Measurements from ENCODE around the gene SOX13.
"Not testable (repeated sequence)": the region's sequence is repeated elsewhere in the genome, so short reads cannot be mapped to it uniquely, and the experiment has no call there.

SOX13 gene

GRCh38 chr1:204072931-204073836, at the start of gene SOX13:
Gene SOX13 (plus strand): TSS chr1:204073115. CDS start chr1:204112916, 39,801 bp downstream.
- no peak for DNase-seq

DNA sequence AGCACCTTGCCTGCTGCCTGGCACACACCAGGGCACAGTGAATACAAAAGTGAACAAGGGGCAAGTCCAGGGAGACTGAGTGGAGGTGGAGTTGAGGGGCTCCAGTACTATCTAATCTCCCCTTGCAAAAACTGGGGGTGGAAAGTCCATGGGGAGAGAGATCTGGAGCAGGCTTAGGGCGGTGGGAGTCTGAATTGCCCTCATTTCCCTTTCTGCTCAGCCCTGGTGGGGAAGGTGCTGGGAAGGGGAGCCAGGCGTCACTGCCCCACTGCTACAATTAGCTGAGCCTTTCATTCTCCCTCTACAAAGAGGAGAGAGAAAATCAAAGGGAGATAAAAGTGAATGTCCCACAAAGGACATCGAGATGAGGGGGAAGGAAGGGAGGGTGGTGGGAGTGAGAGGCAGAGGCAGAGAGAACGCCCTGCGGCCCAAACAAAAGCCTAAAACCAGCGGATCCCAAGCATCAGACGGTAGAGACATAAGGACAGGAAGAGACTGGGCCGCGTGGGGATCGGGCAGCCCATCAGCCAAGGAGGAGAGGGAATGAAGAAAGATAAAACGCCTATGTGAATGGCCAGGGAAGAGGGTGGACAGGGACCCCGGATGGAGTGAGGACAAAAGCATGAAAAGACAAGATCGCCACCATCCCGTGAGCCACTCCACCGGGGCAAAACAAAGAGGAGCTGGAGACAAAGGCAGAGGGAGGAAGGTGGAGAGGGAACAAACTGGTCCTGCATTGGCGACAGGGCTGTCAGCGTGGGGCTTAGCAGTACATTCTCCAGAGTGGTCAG, 46.8 kb upstream of the SOX13 start:
- DNase-seq, result no peak

DNA sequence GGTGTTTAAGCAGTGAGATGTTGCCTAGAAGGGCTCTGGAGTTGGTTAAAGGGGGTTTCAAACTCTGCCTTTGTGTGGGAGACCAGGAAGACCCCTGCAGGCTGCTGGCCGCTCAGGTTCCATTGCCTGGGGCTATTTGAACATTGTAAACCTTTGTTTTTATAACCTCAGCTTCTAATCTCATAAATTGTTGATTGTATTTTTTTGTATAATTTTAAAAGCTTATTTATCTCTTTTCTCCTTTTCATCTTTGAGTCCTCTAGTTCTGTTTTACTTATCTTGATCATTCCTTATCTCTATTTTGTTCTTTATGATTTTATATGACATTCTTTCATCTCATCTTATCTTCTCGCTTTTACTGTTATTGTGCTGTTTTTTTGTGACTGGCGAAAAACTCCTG, 45.5 kb upstream of the SOX13 start:
- DNase-seq, result no peak

- DNase-seq, result no peak
Measured at GRCh38 chr1:204029016-204029415, 43.9 kb upstream of the SOX13 start.

GRCh38 chr1:204031098-204031710, 41.7 kb upstream of the SOX13 start:
- DNase-seq, result no peak

GRCh38 chr1:204032642-204033235, 40.2 kb upstream of the SOX13 start:
- DNase-seq, result no peak

DNA sequence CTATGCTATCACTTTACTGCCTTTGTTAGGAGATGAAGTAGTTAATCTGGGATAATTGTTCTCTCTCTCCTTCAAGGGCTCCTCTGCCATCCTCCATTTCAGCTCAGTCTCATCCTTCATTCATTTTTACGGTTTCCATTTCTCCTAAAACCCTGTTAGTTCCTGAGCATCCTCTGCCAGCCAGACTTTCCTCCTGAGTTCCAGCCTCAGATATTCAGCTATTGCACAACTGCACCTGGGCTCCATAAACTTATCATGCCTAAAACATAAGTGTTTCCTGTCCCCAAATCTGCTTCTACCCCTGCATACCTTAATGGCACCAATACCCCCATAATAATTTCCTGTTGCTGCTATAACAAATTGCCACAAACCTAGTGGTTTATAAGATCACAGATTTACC, 39.6 kb upstream of the SOX13 start:
- no peak for DNase-seq

DNA sequence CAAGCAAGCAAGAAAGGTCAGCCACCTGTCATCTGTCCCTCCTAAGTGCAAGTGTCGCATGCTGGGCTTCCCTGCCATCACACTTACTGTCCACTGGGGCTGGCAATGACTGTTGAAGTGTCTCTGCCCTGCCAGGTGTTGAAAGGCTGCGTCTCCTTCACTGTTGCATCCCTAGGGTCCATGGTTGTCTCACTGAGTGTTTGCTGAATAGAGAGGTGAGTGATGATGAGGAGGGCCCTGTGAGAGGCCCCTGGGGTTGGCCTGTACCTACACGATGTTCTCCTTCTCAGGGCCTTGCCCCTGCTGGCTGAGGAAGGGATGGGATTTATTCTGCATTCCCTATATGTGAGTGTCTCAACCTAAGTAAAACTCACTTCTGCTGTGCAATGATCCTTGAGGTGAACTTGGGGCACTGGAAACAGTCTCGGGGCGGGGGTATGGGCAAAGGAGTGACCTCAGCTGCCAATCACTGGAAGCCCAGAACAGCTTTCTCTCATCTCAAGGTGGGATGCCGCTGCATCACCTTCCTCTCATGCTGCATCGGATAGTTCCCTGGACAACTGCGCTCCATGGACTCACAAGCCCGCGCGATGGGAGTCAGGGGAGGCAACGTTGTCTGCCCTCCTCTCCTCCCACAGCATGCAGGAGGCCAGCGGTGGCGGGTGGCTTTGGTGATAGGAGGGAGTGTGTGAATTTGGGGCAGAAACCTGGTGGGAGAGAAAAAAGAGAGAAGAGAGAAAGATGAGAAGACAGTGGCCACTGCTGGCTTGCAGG, 35.8 kb upstream of the SOX13 start:
- DNase-seq, result no peak

DNA sequence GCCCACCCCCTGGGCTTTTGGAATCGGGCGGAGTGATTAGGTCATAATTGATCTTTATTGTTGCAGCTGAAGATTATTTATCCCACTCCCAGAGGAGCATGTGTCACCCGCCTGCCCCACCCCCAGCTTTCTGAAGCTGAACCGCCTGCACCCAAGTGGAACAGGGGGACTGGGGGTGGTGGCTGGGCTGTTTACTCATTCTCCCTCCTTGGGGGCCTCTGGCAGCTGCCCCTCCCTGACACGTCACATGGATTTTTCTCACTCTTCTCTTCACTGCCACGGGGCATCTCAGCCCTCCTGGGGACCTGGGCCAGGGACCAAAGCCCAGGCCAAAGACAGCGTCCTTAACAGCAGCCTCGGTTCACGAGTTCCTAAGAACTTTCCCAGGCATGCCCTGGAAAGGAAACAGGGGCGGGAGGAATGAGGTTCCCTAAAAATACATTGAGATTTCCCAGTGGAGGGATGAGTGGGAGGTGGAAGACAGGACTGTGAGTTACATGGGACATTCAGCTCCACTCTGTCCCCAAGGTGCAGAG, 31.6 kb upstream of the SOX13 start:
- DNase-seq, result no peak

DNA sequence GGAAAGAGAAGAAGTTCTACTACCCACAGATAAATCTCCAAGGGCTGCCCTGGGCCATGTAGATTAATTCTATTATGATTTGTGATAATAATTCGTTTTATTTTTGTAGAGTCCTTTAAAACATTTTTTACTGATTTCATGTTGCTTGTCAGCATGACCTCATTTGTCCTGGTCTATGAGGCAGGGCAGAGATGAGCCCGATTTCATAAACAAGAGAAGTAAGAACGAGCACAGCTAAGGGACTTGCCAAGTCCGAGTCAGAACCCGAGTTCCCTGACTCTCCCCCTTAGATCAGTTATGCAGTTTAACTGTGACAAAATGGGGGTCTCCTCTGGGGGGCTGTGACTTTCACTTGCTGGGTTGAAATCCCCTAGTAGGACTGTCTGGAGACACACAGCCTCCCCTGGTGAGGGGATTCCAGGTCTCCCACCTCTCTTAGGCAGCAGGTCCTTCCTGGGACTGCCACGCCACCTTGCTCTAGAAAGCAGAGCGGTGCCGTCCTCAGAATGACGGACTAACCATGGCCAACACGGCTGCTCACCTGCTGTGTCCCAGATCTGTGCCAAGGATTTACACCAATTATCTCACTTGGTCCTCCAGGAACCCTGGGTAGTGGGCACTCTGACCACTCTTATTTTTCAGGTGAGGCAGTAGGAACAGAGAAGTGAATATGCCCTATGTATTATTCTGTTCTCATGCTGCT, 31.0 kb upstream of the SOX13 start:
- DNase-seq, result no peak

DNA sequence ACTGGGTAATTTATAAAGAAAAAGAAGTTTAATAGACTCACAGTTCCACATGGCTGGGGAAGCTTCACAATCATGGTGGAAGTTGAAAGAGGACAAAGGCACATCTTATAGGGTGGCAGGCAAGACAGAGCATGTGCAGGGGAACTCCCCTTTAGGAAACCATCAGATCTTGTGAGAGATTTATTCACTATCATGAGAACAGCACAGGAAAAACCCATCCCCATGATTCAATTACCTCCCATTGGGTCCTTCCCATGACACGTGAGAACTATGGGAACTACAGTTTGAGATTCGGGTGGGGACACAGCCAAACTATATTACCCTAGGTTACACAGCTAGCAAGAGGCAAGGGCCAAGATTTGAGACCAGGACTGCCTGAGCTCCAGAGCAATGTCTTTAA, 30.4 kb upstream of the SOX13 start:
- no peak for DNase-seq

GRCh38 chr1:204043680-204044079, 29.2 kb upstream of the SOX13 start:
- DNase-seq, result no peak

DNA sequence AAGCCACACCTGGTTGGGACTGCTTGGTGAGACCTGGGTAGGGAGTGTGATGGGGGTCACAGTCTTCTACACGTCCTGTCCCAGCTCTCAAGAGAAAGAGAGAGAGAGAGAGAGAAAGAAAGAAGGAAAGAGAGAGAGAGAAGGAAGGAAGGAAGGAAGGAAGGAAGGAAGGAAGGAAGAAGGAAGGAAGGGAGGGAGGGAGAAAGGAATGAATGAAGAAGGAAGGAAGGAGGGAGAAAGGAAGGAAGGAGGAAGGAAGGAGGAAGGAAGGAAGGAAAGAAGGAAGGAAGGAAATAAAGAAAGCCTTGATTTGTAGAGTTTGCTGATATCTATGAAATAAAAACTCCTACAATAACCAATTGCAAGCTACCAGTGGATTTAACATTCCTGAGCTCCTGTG, 28.5 kb upstream of the SOX13 start:
- DNase-seq, result no peak

DNA sequence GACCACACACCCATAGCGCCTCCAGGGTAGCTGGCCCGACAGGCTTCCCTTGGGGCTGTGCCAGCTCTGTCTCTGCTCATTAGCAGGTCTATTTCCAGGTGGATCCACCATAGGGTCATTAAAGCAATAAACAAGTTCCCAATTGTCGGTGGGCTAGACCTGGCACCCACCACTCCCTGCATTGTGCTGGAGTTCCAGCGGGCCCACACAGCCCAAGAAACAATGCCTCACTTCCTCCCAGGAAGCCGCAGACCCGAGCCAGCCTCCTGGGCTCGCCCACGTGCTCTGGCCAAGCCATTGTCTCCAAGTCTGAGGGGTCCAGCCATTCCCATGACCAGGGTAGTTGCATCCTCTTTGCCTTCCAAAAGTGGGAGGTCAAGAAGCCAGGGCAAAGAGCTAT, 27.5 kb upstream of the SOX13 start:
- DNase-seq, result no peak

DNA sequence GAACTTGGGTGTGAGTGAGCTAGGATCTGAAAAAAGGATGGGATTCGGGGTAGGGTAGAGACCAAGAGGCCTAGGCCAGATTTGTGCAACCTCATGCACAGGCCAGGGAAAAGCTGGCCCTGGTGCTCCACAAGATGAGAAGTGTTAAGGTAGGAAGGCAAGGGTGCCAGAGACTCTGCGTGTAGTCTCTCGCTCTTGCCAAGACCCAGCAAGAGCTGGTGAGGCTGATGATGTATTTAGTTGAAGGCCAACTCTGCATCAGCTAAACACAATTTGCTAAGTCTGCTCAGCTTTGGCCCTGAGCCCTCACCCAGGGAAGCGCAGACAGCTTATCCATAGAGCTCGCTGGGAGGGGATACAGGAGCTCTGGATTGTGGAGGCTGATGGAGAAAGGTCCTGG, 26.6 kb upstream of the SOX13 start:
- DNase-seq, result no peak

DNA sequence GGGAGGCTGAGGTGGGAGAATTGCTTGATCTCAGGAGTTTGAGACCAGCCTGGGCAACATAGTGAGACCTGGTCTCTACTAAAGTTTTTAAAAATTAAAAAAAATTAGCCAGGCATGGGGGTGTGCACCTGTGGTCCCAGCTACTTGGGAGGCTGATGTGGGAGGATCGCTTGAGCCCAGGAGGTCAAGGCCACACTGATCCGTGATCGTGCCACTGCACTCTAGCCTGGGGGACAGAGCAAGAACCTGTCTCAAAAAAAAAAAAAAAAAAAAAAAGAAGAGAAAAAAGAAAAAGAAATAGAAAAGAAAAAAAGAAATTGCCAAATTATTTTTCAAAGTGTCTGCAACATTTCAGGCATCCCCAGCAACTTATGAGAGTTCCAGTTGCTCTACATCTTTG, 24.1 kb upstream of the SOX13 start:
- DNase-seq, result not testable (repeated sequence)

DNA sequence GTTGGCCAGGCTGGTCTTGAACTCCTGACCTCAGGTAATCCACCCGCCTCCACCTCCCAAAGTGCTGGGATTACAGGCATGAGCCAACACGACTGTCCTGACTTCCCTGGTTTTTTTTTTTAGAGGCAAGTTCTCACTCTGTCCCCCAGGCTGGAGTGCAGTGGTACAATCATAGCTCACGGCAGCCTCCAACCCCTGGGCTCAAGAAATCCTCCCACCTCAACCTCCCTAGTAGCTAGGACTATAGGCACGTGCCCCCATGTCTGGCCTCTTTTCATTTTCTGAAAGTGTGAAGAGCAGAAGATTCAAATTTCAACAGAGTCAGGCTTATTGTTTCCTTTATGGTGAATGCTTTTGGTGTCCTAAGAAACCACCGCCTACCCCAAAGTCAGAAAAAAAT, 21.7 kb upstream of the SOX13 start:
- DNase-seq, result no peak

DNA sequence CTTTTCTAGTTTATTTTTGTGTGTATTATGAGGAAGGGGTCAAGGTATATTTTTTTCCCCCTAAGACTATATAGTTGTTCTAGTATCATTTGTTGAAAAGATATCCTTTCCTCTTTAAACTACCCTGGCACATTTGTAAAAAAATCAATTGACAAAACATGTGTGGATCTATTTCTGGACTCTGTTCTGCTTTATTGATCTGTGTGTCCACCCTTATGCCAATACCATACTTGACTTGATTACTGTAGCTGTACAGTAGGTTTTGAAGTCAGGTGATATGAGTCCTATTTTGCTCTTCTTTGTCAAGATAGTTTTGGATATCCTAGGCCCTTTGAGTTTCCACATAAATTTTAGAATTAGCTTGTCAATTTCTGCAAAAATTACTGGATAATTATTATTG, 21.2 kb upstream of the SOX13 start:
- no peak for DNase-seq

DNA sequence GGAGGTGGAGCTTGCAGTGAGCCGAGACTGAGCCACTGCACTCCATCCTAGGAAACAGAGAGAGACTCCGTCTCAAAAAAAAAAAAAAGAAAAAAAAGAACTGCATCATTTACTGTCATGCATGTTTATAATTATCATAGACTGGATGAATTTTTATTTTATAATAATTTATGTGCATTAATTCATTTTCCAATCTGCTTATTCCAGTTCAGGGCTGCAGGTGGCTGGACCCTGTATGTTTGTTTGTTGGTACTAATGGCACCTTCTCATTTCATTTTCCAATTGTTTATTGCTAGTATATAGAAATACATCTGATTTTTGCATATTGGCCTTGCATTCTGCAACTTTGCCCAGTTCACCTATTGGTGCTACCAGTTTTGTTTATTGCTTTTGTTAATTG, 19.0 kb upstream of the SOX13 start:
- DNase-seq, result no peak

GRCh38 chr1:204059970-204060369, 12.9 kb upstream of the SOX13 start:
- DNase-seq, result no peak

GRCh38 chr1:204062106-204062505, 10.8 kb upstream of the SOX13 start:
- no peak for DNase-seq

All from activated CD4-positive, alpha-beta T cell treated with anti-CD3 and anti-CD28 coated beads, Interleukin-2, amount 50 U/mL, for 4 hours (primary cell).